ENCODE data around the gene USP5.
"Not testable (repeated sequence)": the region's sequence is repeated elsewhere in the genome, so short reads cannot be mapped to it uniquely, and the experiment has no call there.

USP5 gene

DNA sequence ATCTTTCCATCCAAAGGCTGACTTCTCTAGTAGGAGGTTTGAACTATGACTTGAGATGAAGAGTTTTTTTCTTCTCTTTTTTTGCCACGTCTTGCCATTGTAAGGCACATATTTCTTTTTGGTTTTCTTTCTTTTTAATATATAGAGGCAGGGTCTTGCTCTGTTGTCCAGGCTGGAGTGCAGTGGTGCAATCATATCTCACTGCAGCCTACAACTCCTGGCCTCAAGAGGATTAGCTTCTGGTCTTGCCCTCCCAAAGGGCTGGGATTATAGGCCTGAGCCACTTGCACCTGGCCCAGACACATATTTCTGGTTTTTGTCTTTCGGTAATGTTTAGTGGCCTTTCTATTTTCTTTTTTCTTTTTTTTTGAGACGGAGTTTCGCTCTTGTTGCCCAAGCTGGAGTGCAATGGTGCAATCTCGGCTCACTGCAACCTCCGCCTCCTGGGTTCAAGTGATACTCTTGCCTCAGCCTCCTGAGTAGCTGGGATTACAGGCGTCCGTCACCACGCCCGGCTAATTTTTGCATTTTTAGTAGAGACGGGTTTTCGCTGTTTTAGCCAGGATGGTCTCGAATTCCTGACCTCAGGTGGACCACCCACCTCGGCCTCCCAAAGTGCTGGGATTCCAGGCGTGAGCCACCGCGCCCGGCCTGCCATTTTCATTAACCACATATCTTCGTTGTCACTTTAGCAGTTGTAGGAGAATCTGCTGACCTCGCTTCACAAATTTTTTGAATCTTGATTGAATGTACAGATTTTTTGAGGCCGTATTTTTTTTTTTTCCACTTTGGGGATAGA, 38.0 kb downstream of the USP5 start:
- not testable (repeated sequence) for DNase-seq

DNA sequence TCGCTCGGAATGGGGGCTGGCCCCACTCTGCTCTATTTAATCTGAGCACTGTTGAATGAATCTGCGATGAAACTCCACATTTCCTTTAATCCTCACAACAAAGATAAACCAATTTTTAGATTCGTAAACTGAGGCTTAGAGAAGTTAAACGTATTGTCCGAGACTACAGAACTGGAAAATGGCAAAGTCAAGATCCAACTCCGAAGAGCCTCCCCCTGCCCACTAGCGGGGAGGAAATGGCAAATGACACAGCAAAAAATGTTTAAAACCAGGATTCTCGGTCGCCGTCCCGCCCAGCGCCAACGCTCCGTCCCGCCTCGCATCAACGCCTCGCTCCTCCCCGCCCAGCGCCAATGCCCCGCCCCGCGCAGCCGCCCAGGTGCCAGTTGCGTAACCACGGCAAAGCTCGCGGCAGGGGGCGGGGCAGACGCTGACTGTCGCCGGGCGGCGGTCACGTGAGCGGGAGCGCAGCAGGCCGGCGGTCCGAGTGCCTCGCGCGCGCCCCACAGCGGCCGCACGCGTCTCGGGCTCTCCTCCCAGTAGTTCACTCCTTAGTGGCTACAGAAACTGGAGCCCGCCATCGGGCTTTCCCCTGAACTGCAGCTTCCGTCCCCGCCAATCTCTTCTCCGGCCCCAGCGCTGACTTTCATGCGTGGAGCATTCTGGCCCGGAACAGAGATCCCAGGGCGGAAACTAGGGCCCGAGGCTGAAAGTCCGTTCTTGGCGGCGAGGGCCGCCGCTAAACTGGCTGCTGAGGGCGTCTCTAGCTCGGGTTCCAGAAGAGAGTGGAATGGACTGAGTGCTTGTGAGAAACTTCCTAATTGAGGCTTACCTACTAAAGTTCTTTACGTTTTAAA, 39.1 kb downstream of the USP5 start:
- peak; percentile 100 for DNase-seq

DNA sequence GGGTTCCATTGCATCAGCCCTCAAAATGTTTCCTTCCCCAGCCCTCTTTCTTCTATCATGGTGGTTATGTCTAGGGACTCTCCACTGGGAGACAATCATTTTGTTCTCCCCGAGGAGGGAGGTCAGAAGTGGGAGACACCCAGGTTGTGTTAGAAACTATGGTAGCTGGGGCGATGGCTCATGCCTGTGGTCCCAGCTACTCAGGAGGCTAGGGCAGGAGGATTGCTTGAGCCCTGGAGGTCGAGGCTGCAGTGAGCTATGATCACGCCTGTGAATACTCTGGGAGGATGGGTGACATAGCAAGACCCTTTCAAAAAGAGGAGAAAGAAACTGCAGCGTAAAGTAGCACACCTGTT, 39.7 kb downstream of the USP5 start:
- DNase-seq = no peak

DNA sequence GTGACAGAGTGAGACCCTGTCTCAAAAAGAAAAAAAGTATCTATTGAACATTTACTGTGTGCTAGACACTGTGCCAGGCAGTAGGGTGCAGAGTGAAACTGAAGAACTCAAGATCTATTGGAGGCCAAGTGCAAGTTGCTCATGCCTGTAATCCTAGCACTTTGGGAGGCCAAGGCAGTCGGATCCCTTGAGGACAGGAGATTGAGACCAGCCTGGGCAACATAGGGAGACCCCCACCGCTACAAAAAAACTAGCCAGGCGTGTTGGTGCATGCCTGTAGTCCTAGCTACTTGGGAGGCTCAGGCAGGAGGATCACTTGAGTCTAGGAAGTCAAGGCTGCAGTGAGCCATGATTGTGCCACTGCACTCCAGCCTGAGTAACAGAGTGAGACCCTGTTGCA, 40.7 kb downstream of the USP5 start:
- not testable (repeated sequence) for DNase-seq

DNA sequence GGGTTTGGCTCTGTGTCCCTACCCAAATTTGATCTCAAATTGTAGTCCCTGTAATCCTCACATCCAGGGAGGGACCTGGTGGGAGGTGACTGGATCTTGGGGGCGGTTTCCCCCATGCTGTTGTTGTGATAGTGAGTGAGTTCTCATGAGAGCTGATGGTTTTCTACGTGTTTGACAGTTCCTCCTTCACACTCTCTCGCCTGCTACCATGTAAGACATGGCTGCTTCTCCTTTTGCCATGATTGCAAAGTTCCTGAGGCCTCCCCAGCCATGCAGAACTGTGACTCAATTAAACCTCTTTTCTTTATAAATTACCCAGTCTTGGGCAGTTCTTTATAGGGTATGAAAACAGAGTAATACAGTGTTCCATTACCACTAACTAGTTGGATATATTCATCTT, 42.4 kb downstream of the USP5 start:
- no peak for DNase-seq

DNA sequence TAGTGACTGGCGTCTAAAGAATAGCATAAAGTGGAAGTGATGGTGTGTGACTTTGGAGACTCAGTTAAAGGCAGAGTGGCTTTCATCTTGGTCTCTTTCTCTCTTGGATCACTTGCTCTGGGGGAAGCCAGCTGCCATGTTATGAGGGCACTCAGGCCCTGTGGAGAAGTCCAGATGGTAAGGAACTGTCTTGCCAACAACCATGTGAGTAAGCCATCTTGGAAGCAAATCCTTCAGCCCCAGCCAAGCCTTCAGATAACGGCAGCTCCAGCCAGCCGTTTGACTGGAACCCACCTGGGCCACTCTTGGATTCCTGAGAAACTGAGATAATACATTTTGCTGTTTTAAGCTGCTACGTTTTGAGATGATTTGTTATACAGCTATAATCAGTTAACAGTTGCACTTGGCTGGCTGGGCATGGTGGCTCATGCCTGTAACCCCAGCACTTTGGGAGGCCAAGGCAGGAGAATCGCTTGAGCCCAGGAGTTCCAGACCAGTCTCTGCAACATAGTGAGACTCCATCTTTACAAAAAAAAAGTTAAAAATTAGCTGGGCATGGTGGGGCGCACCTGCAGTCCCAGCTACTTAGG, 45.0 kb downstream of the USP5 start:
- DNase-seq = no peak

DNA sequence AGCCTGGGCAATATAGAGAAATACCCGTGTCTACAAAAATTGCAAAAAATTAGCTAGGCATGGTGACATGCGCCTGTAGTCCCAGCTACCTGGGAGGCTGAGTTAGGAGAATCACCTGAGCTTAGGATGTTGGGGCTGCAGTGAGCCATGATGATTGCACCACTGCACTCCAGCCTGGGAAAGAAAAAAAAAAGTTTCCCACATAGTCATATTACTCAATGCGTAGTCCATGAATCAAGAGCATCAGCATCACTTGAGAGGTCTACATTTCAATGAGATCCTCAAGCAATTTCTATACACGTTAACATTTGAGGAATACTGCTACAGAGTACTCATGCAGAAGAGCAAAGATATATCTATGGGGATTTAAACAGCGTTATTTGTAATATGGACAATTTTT, 47.5 kb downstream of the USP5 start:
- no peak for DNase-seq

DNA sequence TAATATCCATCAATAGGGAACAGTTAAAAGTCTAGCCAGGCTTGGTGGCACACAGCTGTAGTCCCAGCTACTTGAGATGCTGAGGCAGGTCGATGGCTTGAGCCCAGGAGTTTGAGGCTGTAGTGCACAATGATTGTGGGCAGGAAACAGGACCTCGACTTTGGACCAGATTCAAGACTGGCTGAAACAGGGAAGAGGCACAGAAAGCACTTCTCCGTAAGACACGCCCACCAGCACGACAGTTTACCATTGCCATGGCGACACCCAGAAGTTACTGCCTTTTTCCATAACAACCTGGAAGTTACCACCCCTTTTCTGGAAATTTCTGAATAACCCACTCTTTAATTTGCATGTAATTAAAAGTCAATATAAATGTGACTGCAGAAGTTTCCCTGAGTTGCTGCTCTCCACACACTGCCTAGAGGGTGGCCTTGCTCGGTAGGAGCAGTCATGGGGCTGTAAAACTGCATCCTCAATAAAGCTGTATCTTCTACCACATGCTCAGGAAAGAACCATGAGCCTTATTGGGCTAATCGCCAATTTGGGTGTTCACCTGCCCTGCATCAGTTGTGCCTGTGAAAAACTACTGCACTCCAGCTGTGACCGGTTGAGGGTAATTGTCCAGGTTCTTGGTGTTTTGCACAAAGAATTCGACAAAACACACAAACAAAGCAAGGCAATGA, 48.0 kb downstream of the USP5 start:
- no peak for DNase-seq

DNA sequence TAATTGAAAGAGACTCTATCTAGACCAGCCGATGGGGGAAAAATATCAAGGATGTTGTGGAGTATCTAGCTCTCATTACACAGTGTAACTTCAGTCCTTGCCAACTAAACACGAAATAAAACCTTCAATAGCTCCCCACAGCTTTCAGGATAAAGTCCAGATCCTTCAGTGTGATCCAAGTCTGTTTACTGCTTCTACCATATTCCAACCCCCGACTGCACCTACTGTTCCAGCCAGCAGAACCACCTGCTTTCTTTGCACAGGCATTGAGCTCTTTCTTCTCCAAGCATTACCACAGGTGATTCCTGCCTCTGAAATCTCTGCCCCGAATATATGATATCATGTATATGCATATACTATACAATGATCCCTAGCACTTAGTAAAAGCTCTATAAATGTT, 50.5 kb downstream of the USP5 start:
- DNase-seq = no peak

DNA sequence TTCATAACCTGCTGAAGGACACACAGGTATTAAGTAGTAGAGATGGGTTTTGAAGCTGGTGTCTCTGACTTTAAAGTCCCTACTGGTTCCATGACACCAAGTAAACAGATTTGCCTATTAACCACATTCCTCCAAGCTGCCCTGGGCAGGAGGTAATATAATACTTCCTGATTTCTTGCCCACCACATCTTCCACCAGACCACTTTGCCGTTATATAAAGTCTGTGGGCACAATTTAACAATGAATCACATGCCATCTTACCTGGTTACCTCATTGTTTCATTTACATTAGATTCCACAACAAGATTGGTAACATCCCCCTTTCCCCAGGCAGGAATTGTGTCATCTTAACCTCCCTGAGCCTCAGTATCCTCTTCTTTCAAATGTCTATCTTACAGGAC, 51.8 kb downstream of the USP5 start:
- no peak for DNase-seq

DNA sequence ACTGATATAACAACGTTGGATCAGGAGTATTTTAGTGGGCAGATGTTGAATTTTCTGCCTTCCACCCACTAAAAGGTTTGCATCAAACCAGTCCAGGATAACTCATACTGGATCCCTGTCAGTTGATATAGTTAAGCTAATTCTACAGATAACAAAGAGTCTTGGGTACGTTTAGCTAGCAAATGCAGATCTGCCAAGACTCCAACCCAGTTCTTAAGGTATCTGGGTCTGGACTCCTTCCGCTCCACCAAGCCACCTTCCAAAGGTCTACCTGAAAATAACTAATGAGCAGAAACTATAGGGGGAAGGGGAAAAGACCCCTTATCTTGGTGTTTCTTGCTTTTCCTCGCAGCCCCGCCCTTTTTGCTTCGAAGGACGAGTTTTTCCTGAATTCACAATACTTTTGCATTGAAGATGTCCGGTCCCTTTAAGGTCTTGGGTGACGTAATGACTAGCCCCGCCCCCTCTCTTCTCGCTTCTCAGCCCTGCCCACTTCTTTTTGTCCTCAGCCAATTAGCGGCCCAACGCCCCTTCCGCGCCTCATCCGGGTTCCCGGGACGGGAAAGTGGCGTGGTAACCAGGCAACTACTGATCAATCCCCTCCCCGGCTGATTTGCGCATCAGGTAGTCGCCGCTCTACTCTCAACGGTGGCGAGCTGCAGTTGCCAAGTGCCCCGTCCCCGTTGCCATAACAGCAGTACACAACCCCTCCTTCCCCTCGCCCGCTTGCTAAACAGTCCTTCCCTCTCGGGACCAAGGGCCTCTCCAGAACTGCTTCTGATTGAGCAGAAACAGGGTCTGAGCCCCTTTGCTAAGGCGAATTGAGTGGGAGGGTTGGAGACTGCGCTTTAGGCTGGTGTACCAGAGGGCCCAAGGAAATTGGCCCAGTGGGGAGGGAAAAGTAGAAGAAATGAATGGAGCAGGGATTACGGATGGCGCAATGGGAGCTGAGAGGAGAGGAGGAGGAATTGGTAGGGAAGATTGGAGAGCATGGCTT, 52.6 kb downstream of the USP5 start, which contains the start of gene LRRC23:
Gene LRRC23, plus strand, starts transcription at position 543 of the 997 bp plus-strand sequence. CDS start 812 bp downstream, outside the sequence.
- DNase-seq = peak; percentile 99

DNA sequence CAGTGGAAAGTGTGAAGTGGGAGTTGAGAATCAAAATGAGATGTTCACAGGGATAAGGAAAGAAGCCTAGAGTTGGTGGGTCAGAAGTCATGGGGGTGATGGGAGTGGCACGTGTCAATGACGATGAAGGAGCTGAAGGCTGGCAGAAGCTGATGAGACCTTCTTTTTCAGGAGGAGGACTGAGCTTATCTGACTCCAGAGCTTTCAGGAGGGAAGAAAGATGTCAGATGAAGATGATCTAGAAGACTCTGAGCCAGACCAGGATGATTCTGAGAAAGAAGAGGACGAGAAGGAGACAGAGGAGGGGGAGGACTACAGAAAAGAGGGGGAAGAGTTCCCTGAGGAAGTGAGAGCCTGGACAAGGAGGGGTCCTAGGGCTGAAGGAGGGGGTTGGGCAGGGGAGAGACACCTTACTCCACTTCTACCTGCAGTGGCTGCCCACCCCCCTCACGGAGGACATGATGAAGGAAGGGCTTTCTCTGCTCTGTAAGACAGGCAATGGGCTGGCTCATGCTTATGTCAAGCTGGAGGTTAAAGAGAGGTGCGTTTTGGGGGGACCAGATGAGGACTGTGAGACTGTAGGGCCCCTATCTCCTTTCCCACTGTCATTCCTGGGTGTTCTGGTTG, 53.6 kb downstream of the USP5 start:
- DNase-seq = no peak

DNA sequence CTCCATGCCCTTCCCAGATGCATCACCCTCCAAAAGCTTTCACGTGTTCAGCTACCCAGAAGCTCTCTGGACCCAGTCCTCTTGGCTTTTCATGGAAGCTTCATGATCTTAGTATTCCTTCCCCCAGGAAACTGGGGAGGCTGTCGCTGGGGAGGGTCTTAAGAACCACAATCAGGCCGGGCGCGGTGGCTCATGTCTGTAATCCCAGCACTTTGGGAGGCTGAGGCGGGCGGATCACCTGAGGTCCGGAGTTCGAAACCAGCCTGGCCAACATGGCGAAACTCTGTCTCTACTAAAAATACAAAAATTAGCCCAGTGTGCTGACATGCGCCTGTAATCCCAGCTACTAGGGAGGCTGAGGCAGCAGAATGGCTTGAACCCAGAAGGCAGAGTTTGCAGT, 56.2 kb downstream of the USP5 start:
- DNase-seq = not testable (repeated sequence)

DNA sequence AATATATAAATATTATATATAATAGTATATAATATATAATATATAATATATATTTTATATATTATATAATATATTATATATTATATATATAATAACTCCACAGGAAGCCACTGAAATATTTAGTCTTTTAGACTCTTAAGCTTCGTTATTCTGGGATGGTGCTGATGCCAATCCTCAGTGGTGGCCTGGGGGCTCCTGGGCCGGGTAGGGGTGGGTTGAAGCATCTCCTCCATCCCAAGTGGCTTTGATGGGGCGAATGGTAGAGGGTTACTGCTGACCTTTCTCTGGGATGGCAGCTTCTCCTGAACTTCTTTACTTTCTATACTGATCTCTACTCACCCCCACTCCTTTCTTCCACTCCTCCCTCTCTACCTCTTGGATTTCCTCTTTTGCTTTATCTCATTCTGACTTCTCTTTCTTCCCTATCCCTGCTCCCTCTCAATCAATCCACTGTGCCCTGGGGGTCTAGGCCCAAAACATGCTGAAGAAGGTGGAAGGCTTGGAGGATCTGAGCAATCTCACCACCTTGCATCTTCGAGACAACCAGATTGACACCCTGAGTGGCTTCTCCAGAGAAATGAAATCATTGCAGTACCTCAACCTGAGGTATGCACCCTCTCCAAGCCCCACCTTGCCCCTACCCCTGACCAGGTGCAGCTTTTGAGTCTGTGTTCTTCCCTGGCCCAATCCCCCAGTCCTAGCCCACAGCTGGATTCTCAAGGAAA, 57.6 kb downstream of the USP5 start:
- DNase-seq = no peak

DNA sequence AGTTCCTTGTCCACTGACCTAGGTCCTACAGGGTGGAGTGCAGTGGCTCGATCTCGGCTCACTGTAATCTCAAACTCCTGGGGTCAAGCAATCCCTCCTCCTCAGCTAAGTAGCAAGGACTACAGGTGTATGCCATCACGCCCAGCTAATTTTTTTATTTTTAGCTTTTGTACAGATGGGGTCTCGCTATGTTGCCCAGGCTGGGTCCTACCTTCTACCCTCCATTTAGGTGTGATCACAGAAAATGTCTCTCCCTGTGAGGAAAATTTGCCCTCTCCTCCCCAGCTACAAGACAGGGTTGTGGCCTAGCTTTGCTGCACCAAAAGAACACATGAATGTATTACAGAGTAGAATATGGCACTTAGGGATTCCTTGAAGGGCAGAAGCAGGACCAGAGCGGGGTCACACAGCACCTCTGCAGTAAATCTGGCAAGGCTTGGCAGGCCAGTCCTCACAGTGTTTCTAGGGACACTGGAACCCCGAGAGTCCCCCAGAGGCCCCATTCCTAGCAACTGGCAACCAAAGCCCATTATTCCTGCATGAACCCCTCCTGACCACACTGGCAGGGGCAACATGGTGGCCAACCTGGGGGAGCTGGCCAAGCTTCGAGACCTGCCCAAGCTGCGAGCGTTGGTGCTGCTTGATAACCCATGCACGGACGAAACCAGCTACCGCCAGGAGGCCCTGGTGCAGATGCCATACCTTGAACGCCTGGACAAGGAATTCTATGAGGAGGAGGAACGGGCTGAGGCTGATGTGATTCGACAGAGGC, 60.4 kb downstream of the USP5 start:
- no peak for DNase-seq

DNA sequence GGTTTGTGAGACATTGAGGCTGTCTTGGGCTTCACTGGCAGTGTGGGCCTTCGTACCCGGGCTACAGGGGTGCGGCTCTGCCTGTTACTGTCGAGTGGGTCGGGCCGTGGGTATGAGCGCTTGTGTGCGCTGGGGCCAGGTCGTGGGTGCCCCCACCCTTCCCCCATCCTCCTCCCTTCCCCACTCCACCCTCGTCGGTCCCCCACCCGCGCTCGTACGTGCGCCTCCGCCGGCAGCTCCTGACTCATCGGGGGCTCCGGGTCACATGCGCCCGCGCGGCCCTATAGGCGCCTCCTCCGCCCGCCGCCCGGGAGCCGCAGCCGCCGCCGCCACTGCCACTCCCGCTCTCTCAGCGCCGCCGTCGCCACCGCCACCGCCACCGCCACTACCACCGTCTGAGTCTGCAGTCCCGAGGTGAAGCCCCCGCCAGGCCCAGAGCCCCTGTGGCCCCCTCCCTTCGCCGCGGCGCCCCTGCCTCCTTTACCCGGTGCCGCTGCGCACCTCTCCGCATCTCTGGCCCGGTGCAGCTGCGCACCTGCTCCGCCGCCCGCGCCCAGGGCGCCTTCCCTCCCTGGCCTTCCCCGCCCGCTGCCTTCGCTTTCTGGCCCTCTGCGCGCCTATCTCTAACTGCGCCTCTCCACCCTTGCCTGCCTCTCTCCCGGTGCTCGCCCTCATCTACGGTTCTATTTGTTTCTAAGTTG, 62.4 kb downstream of the USP5 start, which contains the start of gene ENO2:
Gene ENO2, plus strand, starts transcription at position 335 of the 701 bp plus-strand sequence. CDS start 1,253 bp downstream, outside the sequence.
- DNase-seq = peak; percentile 92

DNA sequence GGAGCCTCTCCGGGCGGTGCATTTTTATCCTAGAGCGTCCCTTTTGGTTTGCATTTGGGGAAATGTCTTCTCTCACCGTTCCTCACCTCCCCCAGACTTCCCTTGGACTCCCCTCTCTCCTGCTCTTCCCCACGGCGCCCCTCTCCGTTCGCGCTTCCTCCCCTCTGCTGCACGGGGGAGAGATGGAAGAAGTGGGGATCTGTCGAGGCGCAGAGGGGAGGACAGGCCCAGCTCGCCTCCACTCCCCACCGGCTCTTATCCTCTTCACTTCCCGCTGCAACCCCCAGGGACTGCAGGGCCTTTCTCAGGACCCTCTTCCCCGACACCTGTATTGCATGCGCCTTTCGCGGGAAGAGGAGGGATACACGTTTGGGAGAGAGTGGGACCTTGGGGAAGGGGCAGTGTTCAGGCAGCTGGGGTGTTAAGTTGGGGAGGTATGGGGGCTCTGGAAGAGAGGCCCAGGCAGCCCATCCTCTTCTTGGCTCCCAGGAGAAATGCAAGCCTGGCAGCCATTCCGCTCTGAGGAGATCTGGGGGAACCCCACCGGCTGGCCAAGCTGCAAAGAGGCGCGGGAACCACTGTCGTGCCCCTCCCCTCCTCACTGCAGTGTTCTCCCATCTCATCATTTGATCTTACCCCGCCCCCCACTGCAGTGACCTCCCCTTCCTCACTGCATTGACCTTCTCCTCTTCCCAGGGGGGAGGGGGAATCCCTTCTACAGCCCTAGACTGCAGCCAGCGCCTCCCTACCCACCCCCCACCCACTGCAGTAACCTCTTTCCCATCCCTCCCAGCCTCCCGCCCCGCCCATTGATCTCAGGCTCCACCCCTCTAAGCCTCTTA, 63.2 kb downstream of the USP5 start:
- DNase-seq = no peak

DNA sequence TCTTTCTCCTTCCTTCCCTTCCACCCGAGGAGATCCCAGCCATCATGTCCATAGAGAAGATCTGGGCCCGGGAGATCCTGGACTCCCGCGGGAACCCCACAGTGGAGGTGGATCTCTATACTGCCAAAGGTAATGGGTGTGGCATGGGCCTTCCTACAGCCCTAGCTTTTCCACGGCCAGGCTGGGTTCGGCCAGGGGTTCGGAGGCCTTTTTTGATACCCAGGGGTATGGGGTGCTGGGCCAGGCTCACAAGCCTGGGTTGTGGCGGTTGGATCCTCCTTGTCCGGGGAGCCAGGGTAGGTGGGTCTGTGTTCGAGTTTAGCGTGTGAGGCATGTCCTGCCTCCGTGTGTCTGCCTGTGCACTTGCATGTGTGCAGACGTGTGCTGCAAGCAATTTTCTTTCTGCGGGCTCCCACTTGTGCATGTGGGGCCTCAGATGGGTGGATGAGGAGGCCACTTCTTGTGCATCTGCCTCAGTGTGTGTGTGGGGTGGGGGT, 63.9 kb downstream of the USP5 start:
- DNase-seq = no peak

Measured in CD4-positive, alpha-beta T cell treated with Interleukin-6 for 4 hours (primary cell).